Neutrophil (primary cell): ENCODE results near the gene RNF31.

Experiments
- H3K27ac ChIP-seq: fragments of 200-600 bp; sonication (generic); 2 replicates; pipeline ENCODE4 v1.5.1; 2016; ENCODE audit warnings: mild to moderate bottlenecking, moderate library complexity
- H3K27me3 ChIP-seq: fragments of 200-600 bp; sonication (generic); 2 replicates; pipeline ENCODE4 v1.6.0; 2016; ENCODE audit warnings: mild to moderate bottlenecking
- H3K36me3 ChIP-seq: fragments of 200-600 bp; sonication (generic); 2 replicates; pipeline ENCODE4 v1.5.1; 2017
- H3K4me1 ChIP-seq, 2 experiments: fragments of 200-600 bp in 1 of 2; sonication (generic) in 1 of 2; 1 replicate in 1 of 2; 2 replicates in 1 of 2; pipeline versions ENCODE4 v1.5.1 to v1.6.1; 2013 to 2016; ENCODE audit warnings: low read depth in 1 of 2, low read length in 1 of 2, mild to moderate bottlenecking in 1 of 2, moderate library complexity in 1 of 2; ENCODE audit not compliant: control insufficient read depth in 1 of 2, insufficient read depth in 1 of 2
- H3K4me3 ChIP-seq, 2 experiments: fragments of 200-600 bp in 1 of 2; sonication (generic) in 1 of 2; 1 replicate in 1 of 2; 2 replicates in 1 of 2; pipeline ENCODE4 v1.5.1; 2013 to 2016; ENCODE audit warnings: low read depth in 1 of 2, low read length in 1 of 2, mild to moderate bottlenecking in 1 of 2, moderate library complexity in 1 of 2
- H3K9me3 ChIP-seq: fragments of 200-600 bp; sonication (generic); 2 replicates; pipeline ENCODE4 v1.5.1; 2016
- TF ChIP-seq, protein P1 (sequence below): fragments of 200-600 bp; sonication (generic); IDR thresholded peaks from 2 replicates; pipeline ENCODE4 v1.5.1; 2016; ENCODE audit warnings: antibody characterized with exemption

RNF31 gene

DNA sequence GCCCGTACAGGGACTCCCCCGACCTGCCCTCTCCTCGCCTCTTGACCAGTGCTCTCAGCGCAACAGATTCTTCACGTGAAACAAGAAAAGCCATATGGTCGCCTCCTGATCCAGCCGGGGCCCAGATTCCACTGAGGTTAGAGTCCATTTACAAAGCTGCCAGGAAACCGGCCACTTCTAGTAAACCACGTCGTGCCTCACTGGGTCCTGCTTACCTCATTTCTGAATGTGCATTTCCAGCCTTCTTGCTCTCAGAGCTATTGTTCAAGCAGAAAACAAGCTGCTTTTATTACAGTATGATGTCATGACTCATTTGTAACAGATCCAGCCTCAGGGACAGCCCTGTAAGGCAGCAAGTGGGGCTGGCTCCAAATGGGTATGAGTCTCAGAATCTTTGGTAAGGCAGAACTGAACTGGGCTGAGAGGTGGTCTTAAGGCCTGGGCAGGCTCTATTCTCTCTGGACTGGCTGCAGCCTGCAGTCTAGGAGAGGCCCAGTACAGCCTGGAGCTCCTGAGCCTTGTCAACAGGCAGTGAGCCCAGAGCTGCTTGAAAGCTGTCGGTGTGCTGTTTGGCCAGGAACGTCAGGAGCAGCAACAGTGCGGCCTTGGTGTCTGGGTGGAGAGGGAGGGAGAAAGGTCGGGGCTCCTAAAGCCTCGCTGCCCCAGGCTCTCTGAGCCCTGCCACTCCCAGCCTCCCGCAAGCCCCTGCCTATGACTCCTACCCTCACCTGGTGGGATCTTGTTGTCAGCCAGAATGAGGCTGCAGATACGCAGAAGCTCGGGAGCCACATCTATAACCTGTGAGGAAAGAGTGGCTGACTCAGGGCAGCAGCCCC is 32.9 kb downstream of the RNF31 start:
- Histone ChIP-seq H3K4me1 (peaks cover 4% of the 10 kb centered on the region in 2 experiments), H3K4me3 (no peak overlapping the region), H3K27me3 (no peaks in the 10 kb centered on the region), H3K9me3 (no peaks in the 10 kb centered on the region), H3K36me3 (peaks cover 100% of the 10 kb centered on the region), H3K27ac (no peak overlapping the region)
- TF ChIP-seq, protein P1, sequence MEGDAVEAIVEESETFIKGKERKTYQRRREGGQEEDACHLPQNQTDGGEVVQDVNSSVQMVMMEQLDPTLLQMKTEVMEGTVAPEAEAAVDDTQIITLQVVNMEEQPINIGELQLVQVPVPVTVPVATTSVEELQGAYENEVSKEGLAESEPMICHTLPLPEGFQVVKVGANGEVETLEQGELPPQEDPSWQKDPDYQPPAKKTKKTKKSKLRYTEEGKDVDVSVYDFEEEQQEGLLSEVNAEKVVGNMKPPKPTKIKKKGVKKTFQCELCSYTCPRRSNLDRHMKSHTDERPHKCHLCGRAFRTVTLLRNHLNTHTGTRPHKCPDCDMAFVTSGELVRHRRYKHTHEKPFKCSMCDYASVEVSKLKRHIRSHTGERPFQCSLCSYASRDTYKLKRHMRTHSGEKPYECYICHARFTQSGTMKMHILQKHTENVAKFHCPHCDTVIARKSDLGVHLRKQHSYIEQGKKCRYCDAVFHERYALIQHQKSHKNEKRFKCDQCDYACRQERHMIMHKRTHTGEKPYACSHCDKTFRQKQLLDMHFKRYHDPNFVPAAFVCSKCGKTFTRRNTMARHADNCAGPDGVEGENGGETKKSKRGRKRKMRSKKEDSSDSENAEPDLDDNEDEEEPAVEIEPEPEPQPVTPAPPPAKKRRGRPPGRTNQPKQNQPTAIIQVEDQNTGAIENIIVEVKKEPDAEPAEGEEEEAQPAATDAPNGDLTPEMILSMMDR, result no peak

GRCh38 chr14:24181371-24182077 is 34.2 kb downstream of the RNF31 start:
- no peak overlapping the region for H3K27ac ChIP-seq
- TF ChIP-seq, protein P1, result no peak
- H3K27me3 ChIP-seq, result no peaks in the 10 kb centered on the region
- no peaks in the 10 kb centered on the region for H3K4me1 ChIP-seq
- H3K36me3 ChIP-seq, result peaks cover 96% of the 10 kb centered on the region
- no peaks in the 10 kb centered on the region for H3K9me3 ChIP-seq
- H3K4me3 ChIP-seq, result no peak overlapping the region

- no peaks in the 10 kb centered on the region for H3K9me3 ChIP-seq
- no peaks in the 10 kb centered on the region for H3K4me1 ChIP-seq
- TF ChIP-seq, protein P1, result no peak
- H3K36me3 ChIP-seq, result peaks cover 89% of the 10 kb centered on the region
- no peaks in the 10 kb centered on the region for H3K27me3 ChIP-seq
- H3K4me3 ChIP-seq, result no peak overlapping the region
- H3K27ac ChIP-seq, result no peak overlapping the region
These were observed 35.0 kb downstream of the RNF31 start for GRCh38 chr14:24182110-24182882.

- Histone ChIP-seq H3K36me3 (peaks cover 81% of the 10 kb centered on the region), H3K27ac (no peak overlapping the region), H3K27me3 (no peaks in the 10 kb centered on the region), H3K9me3 (no peaks in the 10 kb centered on the region), H3K4me1 (peaks cover 2 to 4% of the 10 kb centered on the region in 2 experiments), H3K4me3 (no peak overlapping the region)
- TF ChIP-seq, protein P1, result no peak
These were observed 35.8 kb downstream of the RNF31 start for GRCh38 chr14:24183014-24183481.
